Measurements from ENCODE around the gene NAGS.
"Not testable (repeated sequence)": the region's sequence is repeated elsewhere in the genome, so short reads cannot be mapped to it uniquely, and the experiment has no call there.

Gene NAGS

GRCh38 chr17:44004077-44004760, at the start of gene NAGS:
Gene NAGS (plus strand): TSS chr17:44004622. CDS start chr17:44004664, 42 bp downstream.
- DNase-seq = no peak

- DNase-seq = no peak
Measured at GRCh38 chr17:43956222-43956621, 48.2 kb upstream of the NAGS start.

DNA sequence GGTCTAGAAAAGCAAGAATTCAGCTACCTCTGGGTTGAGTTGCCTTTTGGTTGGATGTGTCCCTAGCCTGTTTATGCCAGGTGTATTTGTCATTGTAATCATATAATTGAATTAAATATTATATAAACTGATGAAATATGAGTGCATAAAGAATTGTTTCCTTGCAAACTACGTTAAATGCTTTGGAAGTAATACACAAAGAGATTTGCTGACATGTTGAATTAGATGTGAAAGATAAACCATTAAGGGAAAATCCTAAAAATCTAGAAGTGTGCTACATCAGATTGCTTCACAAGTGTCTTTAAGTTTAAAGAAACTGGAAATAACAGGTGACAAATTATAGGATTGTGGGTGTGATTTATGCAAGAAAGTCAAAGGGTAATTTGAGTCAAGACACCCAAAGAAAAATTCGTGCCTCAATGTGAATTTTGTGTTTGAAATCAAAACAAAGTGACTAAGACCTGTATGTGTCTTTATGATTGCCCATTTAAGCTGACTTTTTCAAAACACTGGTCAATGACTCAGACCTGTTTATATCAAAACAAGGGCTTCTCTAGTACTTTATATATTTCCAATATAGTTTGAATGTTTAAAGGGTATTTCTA, 45.6 kb upstream of the NAGS start:
- no peak for DNase-seq

- not testable (repeated sequence) for DNase-seq
Measured at GRCh38 chr17:43961292-43961691, 43.1 kb upstream of the NAGS start.

DNA sequence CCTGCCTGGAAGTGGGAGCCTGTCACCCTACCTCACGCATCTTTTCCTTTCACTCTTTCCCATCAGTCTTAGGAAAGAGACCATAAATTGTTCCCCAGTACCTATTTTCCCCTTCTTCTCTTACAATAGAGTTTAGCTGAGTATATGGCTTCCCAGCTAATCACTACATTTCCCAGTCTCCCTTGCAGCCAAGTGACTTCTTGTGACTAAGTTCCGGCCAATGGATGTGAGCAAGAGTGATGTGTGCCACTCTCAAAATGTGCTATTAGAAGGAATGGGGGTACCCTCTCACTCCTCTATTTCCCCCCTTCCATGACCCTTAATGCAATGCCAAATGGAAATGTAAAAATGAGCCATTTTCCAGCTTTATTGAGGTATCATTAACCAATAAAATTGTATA, 42.5 kb upstream of the NAGS start:
- no peak for DNase-seq

GRCh38 chr17:43962479-43962878, 41.9 kb upstream of the NAGS start:
- DNase-seq = no peak

DNA sequence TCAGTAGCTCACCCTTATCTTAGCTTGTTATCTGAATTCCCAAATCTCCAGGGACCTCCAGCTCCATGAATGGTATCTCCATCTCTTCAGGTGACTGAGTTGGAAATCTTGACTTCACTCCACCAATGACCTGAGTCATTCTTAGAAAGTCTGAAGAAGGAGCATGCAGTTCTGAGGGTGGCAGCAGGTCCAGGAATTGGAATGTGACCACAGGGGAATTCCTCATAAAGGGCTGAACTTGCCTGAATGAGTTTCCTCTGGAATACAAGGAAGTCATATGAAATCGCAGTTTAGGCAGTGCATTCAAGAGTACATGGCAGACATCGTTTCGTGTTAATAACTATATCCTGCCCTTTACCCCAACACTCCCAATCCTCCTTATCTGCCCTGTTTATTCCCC, 38.1 kb upstream of the NAGS start:
- DNase-seq = no peak

GRCh38 chr17:43967251-43967875, 37.1 kb upstream of the NAGS start:
- no peak for DNase-seq

GRCh38 chr17:43970366-43970765, 34.1 kb upstream of the NAGS start:
- no peak for DNase-seq

DNA sequence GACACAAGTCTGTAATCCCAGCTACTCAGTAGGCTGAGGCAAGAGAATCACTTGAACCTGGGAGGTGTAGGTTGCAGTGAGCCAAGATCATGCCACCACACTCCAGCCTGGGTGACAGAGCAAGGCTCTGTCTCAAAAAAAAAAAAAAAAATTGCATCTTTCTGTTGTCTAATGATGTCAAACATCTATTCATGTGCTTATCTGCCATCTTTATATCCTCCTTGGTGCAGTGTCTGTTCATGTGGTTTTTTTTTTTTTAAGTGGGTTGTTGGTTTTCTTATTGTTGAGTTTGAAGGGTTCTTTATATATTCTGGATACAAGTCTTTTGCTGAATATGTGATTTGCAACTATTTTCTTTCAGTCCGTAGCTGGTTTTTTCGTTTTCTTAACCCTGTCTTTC, 33.0 kb upstream of the NAGS start:
- not testable (repeated sequence) for DNase-seq

DNA sequence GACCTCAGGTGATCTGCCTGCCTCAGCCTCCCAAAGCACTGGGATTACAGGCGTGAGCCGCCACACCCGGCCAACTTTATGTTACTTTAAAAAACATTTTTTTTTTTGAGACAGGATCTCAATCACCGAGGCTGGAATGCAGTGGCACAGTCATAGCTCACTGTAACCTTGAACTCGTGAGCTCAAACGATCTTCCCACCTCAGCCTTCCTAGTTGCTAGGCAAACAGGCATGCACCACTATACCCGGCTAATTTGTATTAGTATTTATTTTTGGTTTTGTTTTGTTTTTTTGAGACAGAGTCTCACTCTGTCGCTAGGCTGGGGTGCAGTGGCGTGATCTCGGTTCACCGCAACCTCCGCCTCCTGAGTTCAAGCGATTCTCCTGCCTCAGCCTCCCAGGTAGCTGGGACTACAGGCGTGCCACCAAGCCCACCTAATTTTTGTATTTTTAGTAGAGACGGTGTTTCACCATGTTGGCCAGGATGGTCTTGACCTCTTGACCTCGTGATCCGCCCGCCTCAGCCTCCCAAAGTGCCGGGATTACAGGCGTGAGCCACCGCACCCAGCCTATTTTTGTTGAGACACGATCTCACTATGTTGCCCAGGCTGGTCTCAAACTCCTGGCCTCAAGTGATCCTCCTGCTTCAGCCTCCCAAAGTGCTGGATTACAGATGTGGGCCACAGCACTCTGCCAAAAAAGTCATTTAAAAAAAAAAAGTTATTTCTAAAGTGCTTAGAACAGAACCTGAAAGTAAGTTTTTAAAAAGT, 31.8 kb upstream of the NAGS start:
- DNase-seq = not testable (repeated sequence)

DNA sequence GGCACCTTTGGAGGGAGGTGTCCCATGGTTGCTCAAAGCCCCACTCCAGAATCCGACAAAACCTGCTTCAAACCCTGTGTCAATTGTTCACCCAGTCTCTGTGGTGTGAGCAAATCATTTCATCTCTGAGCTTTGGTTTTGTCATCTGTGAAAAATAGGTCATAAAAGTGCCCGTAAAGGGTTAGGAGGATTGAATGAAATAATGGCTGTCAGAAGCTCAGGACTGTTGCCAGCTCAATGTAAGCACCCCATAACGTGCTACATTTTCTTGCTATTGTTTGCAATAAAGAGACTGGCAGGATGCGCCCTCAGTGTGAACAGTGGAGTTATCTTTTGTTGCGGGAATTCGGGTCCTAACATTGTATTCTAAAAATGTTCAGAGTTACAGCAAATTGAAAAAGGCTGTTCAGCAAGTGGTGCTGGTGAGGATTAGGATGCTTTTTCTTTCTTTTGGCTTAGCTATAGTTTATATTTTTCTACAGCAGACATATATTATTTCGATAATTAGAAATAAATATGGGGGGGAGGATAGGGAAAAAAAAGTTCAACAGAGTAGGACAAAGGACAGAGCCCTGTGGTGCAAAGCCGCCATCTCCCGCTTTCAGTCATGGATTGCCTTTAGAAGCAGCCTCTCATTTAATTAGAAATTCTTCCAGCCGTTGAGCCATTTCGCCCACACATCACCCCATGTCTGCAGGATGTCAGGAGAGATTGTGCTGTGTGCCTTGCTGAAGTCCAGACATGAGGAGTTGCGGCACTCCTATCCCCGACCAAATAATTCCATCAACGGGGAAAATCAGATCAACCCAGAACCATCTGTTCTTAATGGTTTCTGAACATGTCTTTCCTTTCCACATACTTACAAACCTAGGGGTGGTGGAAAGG, 29.8 kb upstream of the NAGS start:
- DNase-seq = no peak

DNA sequence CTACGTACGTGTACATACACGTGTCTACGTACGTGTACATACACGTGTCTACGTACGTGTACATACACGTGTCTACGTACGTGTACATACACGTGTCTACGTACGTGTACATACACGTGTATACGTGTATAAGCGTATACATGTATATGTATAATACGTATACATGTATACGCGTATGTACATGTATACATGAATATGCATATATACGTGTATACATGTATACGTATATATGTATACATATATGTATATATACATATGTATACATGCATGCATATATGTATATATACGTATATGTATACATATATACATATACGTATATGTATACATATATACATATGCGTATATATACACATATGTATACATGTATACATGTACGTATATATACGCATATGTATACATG, 28.5 kb upstream of the NAGS start:
- no peak for DNase-seq

- no peak for DNase-seq
Measured at GRCh38 chr17:43976963-43977837, 27.2 kb upstream of the NAGS start.

- DNase-seq = no peak
Measured at GRCh38 chr17:43978078-43978477, 26.3 kb upstream of the NAGS start.

DNA sequence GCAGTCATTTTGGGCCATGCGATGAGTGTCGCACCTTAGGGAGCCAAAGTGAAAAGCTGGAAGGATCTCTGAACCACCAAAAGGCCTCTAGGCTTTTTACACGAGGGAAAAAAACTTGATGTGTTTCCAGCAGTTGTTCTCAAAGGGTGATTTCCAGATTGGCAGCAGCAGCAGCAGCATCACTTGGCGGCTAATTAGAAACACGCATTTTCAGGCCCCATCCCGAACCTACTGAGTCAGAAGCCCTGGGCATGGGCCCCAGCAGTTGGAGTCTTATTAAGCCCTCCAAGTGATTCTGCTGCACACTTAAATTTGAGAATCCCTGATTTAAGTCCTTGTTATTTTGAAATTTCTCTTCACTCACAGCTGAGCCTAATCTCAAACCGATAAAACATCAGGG, 25.4 kb upstream of the NAGS start:
- DNase-seq = no peak

GRCh38 chr17:43979671-43980070, 24.8 kb upstream of the NAGS start:
- DNase-seq = no peak

DNA sequence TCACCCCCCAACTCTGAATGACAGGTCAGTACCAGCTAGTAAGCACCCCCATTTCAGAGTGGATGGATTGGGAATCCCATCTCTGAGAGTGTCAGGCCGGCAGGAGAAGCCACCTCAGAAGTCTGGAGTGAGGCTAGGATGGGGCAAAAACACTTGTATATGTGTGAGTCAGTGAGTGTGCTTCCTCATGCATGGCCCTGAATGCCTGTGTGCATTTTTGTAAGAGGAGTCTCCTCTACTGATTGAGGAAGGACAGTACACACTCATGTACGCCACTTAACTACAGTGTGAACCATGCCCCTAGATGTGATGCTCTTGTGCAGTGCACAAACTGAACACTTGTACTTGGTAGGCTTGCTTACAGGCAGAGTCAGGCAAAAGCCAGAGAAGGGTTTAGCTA, 22.3 kb upstream of the NAGS start:
- DNase-seq = no peak

DNA sequence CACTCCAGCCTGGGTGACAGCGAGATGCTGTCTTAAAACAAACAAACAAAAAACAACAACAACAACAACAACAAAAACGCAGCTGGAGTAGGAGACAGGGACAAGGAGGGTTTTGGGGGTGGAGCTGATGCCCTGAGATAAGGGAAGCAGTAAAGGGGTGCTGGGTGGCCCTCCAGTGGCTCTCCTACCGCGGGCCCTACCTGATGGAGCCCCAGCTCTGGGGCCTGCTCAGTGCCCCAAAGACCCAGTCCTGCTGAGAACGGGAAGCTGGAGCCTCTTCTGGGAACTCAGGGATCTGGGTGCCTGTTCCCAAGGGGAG, 21.3 kb upstream of the NAGS start:
- no peak for DNase-seq

DNA sequence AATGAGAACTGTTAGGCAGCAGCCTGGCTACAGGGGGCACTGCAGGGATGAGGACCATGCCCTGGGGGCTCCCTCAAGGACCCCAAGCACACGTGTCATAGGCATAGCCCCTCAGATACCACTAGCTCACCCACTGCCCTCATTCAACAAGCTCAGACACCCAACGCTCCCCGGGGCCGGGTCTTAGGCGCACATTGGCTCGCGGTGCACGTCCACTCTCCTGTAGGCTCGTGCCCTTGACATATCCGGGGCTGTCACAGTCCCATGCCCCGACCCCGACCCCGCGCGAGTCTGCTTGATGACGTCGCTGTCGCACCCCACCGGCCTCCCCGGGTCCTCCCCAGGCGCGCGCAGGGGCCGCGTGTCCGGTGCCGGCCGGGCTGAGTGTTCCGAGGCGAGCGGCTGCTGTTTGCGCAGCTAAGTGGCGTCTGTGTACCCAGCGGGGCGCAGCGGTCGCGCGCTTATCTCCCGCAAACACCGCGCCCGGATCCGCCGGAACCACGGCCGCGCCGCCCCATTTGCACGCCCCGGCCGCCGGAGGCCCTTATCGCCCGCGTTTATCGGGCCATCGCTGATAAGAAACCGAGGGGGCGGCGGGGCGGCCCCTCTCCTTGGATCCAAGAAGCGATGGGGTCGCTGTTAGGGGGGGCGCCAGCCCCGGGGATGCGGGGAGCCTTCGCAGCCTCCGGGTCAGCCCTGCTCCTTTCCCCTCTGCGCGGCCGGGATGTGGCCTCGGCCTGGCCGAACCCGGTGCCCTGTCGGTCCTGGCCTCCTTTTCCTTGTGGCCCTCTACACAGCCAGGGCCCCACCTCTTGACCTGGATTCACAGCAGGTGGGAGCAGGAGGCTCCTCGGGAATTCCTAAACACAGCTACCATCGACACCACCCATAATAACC, 20.7 kb upstream of the NAGS start:
- no peak for DNase-seq

DNA sequence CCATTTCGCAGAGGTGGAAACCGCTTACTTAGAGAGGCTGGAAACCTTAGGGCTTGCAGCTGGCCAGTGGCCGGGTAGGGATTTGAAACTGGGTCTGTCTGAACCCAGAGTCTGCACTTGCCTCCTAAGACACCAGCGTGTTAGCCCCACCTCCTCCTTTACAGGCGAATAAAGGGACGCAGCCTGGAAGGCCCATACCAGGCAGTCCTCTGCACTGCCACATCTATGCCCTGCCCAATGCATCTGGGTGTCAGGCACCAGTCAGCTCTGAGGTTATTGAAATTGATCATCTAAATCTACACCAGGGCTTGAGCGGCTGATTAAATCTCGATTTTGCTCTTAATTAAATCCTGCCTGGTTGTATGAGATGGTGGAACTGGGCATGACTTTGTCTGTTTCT, 19.9 kb upstream of the NAGS start:
- no peak for DNase-seq
